Heart right ventricle (tissue), 16 donors: ENCODE results near the gene CSRP3. TPM values are rescaled to one million over a fixed set of nuclear protein-coding genes. Genes with fewer than 3 reads are reported as not detected.

ENCODE experiments used
- ATAC-seq, 8 donors: fragments of 200-7000 bp; cut with Tn5 transposase; one replicate each; pipeline ENCODE4 v1.9.1; 2020; ENCODE audit warnings: mild to moderate bottlenecking in 8 of 8, moderate library complexity in 8 of 8, moderate number of reproducible peaks in 1 of 8
- DNase-seq, 2 donors: peaks; one replicate each; pipeline ENCODE4 v3.0.0-alpha.2; 2020
- H3K27ac ChIP-seq, 10 donors: fragments of 200-600 bp; sonication (generic) in 2 of 10; one replicate each; pipeline versions ENCODE4 v1.5.0 to v1.8.0; 2020 to 2022; ENCODE audit warnings: mild to moderate bottlenecking in 3 of 10
- H3K27me3 ChIP-seq, 7 donors: fragments of 200-600 bp; one replicate each; pipeline ENCODE4 v1.8.0; 2021 to 2022; ENCODE audit warnings: mild to moderate bottlenecking in 2 of 7
- H3K36me3 ChIP-seq, 9 donors: fragments of 200-600 bp; sonication (generic) in 1 of 9; one replicate each; pipeline versions ENCODE4 v1.5.0 to v1.8.0; 2020 to 2022; ENCODE audit warnings: mild to moderate bottlenecking in 2 of 9
- H3K4me1 ChIP-seq, 9 donors: fragments of 200-600 bp; sonication (generic) in 1 of 9; one replicate each; pipeline versions ENCODE4 v1.5.0 to v1.8.0; 2020 to 2022; ENCODE audit warnings: mild to moderate bottlenecking in 4 of 9
- H3K4me3 ChIP-seq, 10 donors: fragments of 200-600 bp; sonication (generic) in 2 of 10; one replicate each; pipeline versions ENCODE4 v1.5.0 to v1.8.0; 2020 to 2022; ENCODE audit warnings: mild to moderate bottlenecking in 7 of 10, moderate library complexity in 2 of 10
- H3K9me3 ChIP-seq, 11 donors: fragments of 200-600 bp in 10 of 11; sonication (generic) in 2 of 11; one replicate each; pipeline versions ENCODE4 v1.5.0 to v1.8.0; 2013 to 2022; ENCODE audit warnings: mild to moderate bottlenecking in 2 of 11, control low read depth in 1 of 11, moderate library complexity in 1 of 11
- WGBS, 2 donors: extraction: QIAGEN DNeasy Blood & Tissue Kit; methylation state at CpG; one replicate each; pipeline ENCODE4 v1.1.7; 2013; ENCODE audit warnings: inconsistent platforms in 1 of 2; 5-methylcytosine and 5-hydroxymethylcytosine counted together
- intact Hi-C, 10 donors: fragments of 100-400 bp; cut with DNase I; formaldehyde crosslinking; loops; one replicate each; pipeline versions ENCODE4 v1.11.1 to v1.14.2; 2022
- long read RNA-seq, 3 donors: library from polyadenylated mRNA; unstranded; transcript quantifications; one replicate each; pipeline ENCODE4 v2.0.0, GENCODE V29; 2020 to 2021
- polyA plus RNA-seq, 2 donors: library from polyadenylated mRNA; stranded (reverse); fragments of 200-250 nt; gene quantifications; one replicate each; pipeline ENCODE4 v1.2.3, GENCODE V29; 2013
- total RNA-seq, 10 donors: library from RNA; stranded (reverse); fragmentation: NEBNext Ultra II Directional in 3 of 10; extraction: Animal tissue kit (Norgen Biotek cat#: 25700) in 3 of 10; gene quantifications; one replicate each; pipeline versions ENCODE4 v1.2.1 to v1.2.4, GENCODE V29; 2021 to 2023
- TF ChIP-seq, protein P1 (sequence below), 9 donors: fragments of 200-600 bp; sonication (generic) in 2 of 9; IDR thresholded peaks; one replicate each; pipeline versions ENCODE4 v1.5.0 to v1.8.0; 2021 to 2022; ENCODE audit warnings: antibody characterized with exemption in 9 of 9, mild to moderate bottlenecking in 5 of 9, moderate library complexity in 1 of 9
- donor health status: Arrhythmogenic right ventricular cardiomyopathy.
- donor health status: ischemic (EF 13 %, LVEDD 7.1; RV severe dilation, severe dysfunction).
- donor health status: healthy with polysubstance abuse.
- donor health status: DM: no; HTN: yes; CAD: no.
- donor health status: DM: no; HTN: no; CAD: no.
- donor health status: ischemic (EF 25% LVEDD 6.9; RV normal size, moderate dysfunction).
- donor health status: ischemic (EF 25% LVEDD 5.7; RV mildly dilated, moderate dysfunction).
- donor health status: healthy.
- donor health status: DM: yes; HTN: yes; CAD: no.
- donor health status: Ischemic cardiomyopathy.
- donor health status: ischemic (EF 35%, LVEDD 5.7; RV mildly dilated, moderate dysfunction).
- donor health status: nonischemic (EF 11% LVEDD 7.7; RV severe dilation, severe dysfunction).
- donor health status: DM: yes; HTN: yes; CAD: no.
- donor health status: PGD.
- donor health status: ischemic (EF 29% LVEDD 5.4; RV normal size, mild dysfunction).
- donor health status: nonischemic (EF 23%, LVEDD 6.1; RV moderate dilation, normal function).

Gene CSRP3
- total RNA-seq = 1,000 to 10,000 TPM in 8 of 10 donors, 100 to 1,000 TPM in 2; 648 to 3,929 (median 2,797) TPM
- 1,000 to 10,000 TPM in 1 of 2 donors, 100 to 1,000 TPM in 1; 534 to 1,893 TPM for polyA plus RNA-seq
- long read RNA-seq, donor 1, transcript CSRP3-201 (6 exons, 971 nt) = major isoform, 328 of 549 reads
- long read RNA-seq, donor 1, transcript CSRP3-206 (5 exons, 735 nt) = minor isoform, 9 of 549 reads
- long read RNA-seq, donor 1, transcript CSRP3-204 (4 exons, 890 nt) = minor isoform, 14 of 549 reads
- long read RNA-seq, donor 1, partial matches to known transcripts = 172 of 549 reads
- long read RNA-seq, donor 1, other reads (novel, unspliced or antisense) = 25 of 549 reads
- long read RNA-seq, donor 2, transcript CSRP3-201 (6 exons, 971 nt) = major isoform, 1,104 of 1,917 reads
- long read RNA-seq, donor 2, transcript CSRP3-206 (5 exons, 735 nt) = minor isoform, 46 of 1,917 reads
- long read RNA-seq, donor 2, transcript CSRP3-204 (4 exons, 890 nt) = minor isoform, 21 of 1,917 reads
- long read RNA-seq, donor 2, transcript CSRP3-203 (5 exons, 1,009 nt) = minor isoform, 12 of 1,917 reads
- long read RNA-seq, donor 2, partial matches to known transcripts = 631 of 1,917 reads
- long read RNA-seq, donor 2, other reads (novel, unspliced or antisense) = 103 of 1,917 reads
- long read RNA-seq, donor 3, transcript CSRP3-201 (6 exons, 971 nt) = major isoform, 254 of 489 reads
- long read RNA-seq, donor 3, partial matches to known transcripts = 134 of 489 reads
- long read RNA-seq, donor 3, other reads (novel, unspliced or antisense) = 99 of 489 reads

DNA sequence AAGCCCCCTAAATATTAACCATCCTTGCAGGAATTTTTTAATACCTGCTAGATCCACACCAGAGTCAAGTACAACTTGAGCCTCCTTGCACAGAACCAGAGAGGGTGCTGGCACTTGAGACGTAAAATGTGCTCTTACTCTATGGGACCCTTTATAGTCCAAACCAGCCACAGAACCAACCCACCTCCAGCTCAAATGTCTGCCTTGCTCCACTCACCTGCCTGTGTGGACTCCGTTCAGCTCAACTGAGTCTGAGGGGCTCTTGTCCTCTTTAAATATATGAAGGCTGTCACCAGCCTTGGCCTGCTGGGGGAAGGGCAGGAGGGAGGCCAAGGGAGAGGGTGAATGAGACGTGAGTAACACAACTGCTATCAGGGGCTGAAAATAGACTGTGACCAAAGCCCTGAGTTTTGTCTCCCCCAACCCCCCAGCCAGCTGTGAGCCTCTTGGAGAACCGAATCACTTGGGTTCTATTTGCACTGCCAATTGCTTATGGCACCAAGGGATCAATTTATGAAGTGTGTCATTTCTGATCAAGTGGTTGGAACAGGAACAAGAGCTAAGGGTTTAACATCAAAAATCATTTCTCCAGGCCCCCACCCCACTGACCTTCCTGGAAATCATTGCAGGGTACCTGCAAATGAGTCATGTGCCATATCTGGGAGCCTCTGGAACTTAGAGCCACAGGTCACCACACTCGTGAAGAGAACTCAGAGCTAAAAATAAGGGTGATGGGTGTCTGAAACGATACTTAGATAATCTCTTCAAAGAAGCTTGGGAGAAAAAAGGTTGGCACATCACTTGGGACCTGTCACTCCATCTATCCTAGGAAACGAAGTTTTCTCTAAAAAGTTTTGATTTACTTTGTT is at the start of gene CSRP3:
CSRP3 (minus strand) TSS at position 247 of the 869 bp plus-strand sequence. CDS start 9,535 bp downstream, outside the sequence.
- ATAC-seq = peak; percentile 77 to 95 (median 91)
- peaks cover 0 to 5% (median 0%) of the 10 kb centered on the region in 11 donors for H3K9me3 ChIP-seq
- TF ChIP-seq, protein P1, sequence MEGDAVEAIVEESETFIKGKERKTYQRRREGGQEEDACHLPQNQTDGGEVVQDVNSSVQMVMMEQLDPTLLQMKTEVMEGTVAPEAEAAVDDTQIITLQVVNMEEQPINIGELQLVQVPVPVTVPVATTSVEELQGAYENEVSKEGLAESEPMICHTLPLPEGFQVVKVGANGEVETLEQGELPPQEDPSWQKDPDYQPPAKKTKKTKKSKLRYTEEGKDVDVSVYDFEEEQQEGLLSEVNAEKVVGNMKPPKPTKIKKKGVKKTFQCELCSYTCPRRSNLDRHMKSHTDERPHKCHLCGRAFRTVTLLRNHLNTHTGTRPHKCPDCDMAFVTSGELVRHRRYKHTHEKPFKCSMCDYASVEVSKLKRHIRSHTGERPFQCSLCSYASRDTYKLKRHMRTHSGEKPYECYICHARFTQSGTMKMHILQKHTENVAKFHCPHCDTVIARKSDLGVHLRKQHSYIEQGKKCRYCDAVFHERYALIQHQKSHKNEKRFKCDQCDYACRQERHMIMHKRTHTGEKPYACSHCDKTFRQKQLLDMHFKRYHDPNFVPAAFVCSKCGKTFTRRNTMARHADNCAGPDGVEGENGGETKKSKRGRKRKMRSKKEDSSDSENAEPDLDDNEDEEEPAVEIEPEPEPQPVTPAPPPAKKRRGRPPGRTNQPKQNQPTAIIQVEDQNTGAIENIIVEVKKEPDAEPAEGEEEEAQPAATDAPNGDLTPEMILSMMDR (IDR thresholded peaks at IDR 0.05) = no peak
- WGBS, 2 donors = 42 to 50% methylated on average over 7 of the region's 7 CpGs
- H3K4me3 ChIP-seq = peak within 1 kb of the TSS; percentile 11 to 61 (median 53)
- H3K4me1 ChIP-seq = peaks cover 0 to 11% (median 0%) of the 10 kb centered on the region in 9 donors
- H3K27me3 ChIP-seq = no peaks in the 10 kb centered on the region
- peak within 1 kb of the TSS; percentile 36 to 95 (median 88) for H3K27ac ChIP-seq
- DNase-seq = peak; percentile 50 to 80
- H3K36me3 ChIP-seq = no peaks in the 10 kb centered on the region
- intact Hi-C loops = loop anchor here in 1 of 10 donors (5.0 kb wide), 2 partner anchors 35 to 150 kb away; no protein-coding TSS in a partner anchor

DNA sequence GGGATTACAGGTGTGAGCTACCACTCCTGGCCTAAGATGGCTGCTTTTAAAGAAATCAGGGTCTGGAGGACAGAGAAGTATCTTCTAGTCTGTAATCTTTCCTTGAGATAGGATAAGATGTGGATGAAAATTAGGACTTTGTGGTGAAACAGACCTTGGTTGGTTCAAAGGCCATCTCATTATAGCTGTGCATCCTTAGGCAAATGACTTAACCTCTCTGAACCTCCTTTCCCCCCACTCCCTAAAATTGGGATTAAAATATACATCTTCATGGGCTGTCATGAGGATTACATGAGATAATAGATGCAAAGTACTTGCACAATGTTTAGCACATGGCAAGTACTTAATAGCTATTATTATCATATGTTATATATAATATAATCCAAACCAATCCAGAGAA is 49.8 kb upstream of the CSRP3 start:
- ATAC-seq = no peak
- intact Hi-C loops = loop anchor here in 1 of 10 donors (10.0 kb wide), 1 partner anchor 303 kb away; no protein-coding TSS in a partner anchor
- Histone ChIP-seq H3K9me3 (peaks cover 0 to 3% (median 0%) of the 10 kb centered on the region in 11 donors), H3K4me1 (no peaks in the 10 kb centered on the region), H3K4me3 (no peak overlapping the region), H3K27ac (no peak overlapping the region), H3K27me3 (peaks cover 0 to 4% (median 0%) of the 10 kb centered on the region in 7 donors), H3K36me3 (no peaks in the 10 kb centered on the region)
- TF ChIP-seq, protein P1 (IDR thresholded peaks at IDR 0.05) = no peak
- DNase-seq = no peak

DNA sequence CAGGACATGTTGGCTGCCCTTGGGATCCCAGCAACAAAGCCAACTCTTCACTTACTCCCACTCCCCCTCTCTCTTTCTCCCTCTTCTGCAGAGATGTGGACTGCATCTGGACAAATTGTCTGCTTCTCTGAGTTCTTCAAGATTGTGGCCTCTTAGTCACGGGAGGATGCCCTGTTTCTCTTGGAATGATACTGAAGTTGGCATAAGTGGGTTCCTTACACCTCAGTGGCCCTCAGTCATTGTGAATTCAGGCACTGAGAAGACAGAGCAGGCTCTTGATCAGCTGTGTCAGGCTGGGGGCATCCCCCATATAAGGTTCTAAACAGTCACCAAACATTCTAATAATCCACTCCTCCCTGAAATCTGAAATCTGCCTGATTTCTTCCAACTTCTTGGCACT is 45.0 kb upstream of the CSRP3 start:
- Histone ChIP-seq H3K36me3 (no peaks in the 10 kb centered on the region), H3K27ac (no peak overlapping the region), H3K27me3 (peaks cover 11 to 50% (median 24%) of the 10 kb centered on the region in 7 donors), H3K4me1 (peaks cover 2 to 29% (median 9%) of the 10 kb centered on the region in 9 donors), H3K9me3 (peaks cover 0 to 3% (median 0%) of the 10 kb centered on the region in 11 donors), H3K4me3 (no peak overlapping the region)
- no peak for DNase-seq
- intact Hi-C loops = loop anchor here in 1 of 10 donors (10.0 kb wide), 1 partner anchor 172 kb away; no protein-coding TSS in a partner anchor
- WGBS, 2 donors = 89 to 93% methylated on average over 1 of the region's 1 CpG
- ATAC-seq = no peak
- TF ChIP-seq, protein P1 (IDR thresholded peaks at IDR 0.05) = no peak
